Right lobe of liver (tissue), 4 donors: ENCODE measurements around the gene ZNF574.

Source experiments
- CTCF ChIP-seq, 4 donors: fragments of 200-600 bp in 3 of 4; fragments of 450-650 bp in 1 of 4; IDR thresholded peaks; one replicate each; pipeline versions ENCODE4 v1.5.1 to v1.8.0; 2016 to 2022; ENCODE audit warnings: antibody characterized with exemption in 4 of 4, mild to moderate bottlenecking in 2 of 4
- POLR2A ChIP-seq: fragments of 450-650 bp; IDR thresholded peaks from one replicate; pipeline ENCODE4 v1.6.1; 2017; ENCODE audit warnings: antibody characterized with exemption, mild to moderate bottlenecking
- donor health status: DM: no; HTN: no; CAD: no.
- donor health status: DM: no; HTN: no; CAD: no.
- donor health status: DM: no; HTN: yes; CAD: no.

GRCh38 chr19:42051166-42052115 lies 24.5 kb upstream of the ZNF574 start:
- TF ChIP-seq POLR2A (no peak), CTCF (IDR thresholded peaks at IDR 0.05) (no peak)
